GM19395 (cell line): ENCODE measurements around the gene DCDC1.

Experiments used
- ATAC-seq: cut with Tn5 transposase; IDR thresholded peaks from one replicate; pipeline ENCODE4 v1.9.1; 2021; ENCODE audit warnings: mild to moderate bottlenecking, moderate library complexity; ENCODE audit not compliant: unreplicated experiment

Gene DCDC1

DNA sequence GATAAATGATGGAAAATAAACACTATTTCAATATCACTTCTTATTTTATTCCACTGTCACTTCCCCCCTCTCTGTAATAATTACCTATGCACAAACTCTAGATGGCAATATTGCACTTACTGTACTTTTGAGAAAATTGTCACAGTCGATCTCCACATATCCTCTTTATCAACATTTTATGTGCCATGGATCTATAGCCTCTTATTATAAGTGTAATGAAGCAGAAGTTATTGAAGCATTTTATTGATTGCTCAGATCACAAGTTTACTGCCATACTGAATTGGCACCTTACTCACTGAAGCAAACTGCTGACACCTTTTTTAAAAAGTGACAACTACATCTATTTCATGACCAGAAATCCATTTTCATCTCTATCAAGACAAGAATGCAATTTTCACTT lies 133.4 kb downstream of the DCDC1 start:
- no peak for ATAC-seq

DNA sequence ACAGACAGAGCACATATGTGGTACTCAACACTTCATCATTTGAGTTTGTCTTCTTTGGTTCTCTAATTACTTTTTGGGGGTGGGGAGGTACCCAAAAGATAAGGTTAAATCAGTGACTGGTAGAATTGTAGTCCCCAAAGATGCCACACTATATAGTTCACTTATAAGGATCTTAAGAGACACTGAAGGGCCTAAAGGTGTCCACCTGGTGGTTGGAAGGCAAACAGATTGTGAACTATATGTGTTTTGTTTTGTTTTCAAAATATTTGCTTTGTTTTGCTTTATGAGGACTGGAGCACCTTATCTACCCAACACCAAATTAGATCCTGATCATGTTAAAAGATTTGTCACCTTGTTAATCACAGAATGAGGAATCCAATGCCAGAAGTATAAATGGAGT lies 136.1 kb downstream of the DCDC1 start:
- ATAC-seq = no peak

DNA sequence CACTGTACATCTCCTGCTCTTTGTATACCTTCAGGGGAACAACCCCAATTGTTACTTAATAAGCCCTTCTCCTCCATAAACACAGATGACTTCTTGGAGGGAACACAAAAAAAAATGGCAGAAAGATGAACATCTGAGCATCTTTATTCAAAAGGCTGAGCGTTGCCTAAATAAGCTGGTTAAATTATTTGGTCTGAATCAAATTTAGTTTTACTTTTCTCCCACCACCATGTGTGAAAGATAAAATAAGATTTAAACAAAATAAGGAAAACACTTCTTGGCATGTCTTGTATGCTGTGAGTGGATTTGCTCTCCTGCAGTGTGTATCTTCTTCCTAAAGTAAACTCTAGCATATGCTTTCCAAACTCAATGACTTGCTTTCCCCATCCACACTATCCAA lies 137.9 kb downstream of the DCDC1 start:
- no peak for ATAC-seq

DNA sequence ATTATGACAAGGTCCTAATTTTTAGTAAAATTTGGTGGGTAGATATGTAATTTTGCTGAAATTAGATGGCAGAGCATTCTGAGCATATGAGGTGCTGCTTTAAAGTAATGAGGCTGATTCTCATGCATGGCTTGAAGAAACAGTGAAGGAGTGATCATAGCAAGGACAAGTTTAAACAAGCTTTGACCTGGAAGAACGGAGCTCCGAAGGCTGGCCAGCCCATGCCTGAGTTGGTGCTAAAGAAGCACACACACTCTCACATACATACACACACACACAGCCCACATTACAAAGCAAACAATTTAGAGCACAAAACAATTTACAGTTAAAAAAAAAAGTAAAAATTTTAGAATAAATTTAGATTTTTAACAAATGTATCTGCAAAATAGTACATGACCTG lies 150.7 kb downstream of the DCDC1 start:
- ATAC-seq = no peak

DNA sequence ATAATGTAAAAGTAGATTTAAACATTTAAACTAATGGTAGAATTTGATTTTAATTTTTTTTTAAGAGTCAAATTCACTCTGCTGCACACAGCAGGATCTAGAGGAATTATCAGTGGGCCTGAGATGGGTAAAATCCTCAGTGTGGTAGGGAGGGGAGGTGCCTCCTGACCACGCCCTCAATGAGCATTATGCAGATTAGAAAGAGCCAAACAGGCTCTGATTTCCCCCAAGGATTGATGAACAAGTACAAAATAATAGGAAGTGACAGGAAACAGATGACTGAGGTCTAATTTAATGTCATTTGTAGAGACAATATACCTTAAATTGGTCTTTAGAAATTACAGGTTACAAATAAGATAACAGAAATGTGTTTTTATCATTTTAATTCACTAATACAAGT lies 155.2 kb downstream of the DCDC1 start:
- ATAC-seq = no peak

DNA sequence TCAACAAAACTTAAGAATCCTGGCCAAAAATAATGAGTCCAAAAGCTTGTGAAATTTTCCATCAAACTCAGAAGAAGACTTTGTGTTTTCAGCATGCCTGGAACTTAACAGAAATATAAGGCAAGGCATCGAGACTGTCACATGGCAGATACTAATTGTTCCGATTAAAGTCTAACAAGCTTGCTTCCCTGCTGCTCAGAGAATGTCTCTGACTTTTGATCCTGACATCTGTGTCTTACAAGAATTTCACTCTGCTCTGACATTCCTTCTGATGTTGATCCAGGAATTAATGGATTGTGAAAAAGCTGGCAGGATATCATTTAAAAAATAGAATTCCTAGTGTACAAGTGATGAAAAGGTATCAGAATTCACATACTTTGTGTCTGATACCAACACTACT lies 170.2 kb downstream of the DCDC1 start:
- no peak for ATAC-seq

DNA sequence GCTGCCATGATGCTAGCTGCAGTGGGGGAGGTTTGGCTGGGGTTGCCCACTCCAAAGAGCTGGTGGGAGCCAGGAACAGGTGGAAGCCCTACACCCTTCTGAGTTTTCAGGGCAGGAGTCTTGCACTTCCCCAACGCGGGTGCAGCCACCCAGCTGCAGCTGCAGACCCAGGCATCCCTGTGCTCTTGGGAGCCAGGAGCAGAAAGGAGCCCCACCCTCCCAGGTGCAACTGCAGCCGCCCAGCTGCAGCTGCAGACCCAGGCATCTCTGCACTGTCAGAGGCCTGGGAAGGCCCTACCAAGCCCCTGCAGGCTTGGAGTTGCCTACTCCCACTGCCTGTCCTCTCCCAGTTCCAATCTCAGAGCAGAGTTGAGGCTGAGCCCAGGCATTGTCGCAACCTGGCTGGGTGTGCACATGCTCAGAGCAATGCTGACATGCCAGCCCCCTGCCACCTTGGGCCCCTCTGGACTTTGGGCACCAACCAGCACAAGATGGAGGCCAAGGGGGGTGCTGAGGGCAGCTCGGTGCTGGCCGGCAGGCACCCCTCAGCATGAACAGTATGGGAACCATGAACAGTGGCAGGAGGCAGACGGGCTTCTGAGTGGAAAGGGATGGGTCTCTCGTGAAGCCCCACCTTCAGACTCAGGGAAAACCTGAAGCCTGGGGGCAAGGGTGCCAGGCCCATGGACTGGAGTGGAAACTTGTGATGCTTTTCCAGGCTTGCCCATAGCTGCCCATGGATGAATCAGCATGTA lies 195.4 kb downstream of the DCDC1 start:
- ATAC-seq = no peak

DNA sequence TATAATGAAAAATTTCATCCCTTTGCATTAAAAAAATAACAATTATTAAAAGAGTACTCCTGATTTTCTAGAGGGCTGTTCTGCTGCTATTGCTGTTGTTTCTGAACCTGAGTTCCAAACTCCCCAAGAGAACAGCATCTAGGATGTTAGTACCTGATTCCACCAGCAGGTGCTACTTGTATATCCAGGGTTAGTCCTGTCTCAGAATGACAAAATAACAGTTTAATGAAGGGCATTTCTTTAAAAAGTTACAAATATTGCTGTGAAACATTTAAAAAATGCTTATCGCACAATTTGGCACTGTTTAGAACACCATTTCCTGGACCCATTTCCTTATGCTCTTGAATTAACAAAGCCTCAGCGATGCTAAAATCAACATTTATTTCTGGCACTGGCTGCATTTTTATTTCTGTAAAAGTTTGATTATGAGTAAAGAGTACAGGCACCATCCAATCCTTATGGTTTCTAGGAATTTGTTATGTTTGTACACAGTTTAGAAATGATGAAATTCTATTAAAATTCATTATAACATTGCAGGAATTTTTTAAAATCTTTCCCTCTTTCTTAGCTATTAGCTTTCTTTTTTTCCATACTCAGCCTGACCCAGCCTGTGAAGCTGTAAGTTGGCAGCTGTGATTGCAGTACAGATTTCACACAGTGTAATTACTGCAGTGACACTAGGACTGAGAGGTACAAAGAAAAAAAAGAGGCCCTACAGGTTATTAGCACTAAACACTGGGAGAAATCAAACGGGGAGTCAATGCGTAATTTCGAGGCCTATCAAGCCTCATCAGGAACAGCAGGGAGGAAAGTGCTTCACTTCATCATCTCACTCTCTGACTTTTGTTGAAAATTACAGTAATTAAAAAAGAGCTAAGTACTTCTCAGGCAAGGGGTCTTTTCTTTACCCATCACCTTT lies 208.8 kb downstream of the DCDC1 start:
- no peak for ATAC-seq

DNA sequence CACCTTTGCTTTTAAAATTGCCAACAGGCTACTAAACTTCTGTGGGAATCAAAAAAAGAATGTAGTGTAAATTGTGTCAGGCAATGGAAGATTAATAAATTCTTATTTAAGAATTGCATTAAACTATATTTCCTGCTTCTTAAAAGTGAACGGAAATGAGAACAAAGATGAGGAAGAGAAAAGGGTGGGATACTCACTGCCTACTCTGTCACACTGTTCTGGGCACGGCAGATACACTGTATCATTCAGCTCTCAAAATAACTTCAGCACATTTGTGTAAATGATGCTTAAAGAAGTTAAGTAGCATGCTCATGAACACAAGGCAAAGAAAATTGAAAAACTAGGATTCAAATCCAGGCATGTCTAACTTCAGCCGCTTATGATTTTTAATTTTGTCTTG lies 218.7 kb downstream of the DCDC1 start:
- no peak for ATAC-seq

DNA sequence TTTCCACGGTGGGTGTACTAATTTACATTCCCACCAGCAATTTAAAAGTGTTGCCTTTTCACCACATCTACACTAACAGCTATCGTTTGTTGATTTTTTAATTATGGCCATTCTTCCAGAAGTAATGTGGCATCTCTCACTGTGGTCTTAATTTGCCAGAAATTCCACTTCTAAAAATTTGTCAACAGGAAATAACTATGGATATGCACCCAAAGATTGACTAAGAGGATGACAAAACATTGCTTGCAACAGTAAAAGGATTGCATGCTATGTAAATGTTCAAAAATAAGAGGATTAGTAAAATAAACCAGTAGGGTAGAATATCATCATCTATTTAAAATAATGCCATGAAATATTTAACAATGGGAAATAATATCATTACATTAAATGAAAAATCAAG lies 219.5 kb downstream of the DCDC1 start:
- no peak for ATAC-seq

DNA sequence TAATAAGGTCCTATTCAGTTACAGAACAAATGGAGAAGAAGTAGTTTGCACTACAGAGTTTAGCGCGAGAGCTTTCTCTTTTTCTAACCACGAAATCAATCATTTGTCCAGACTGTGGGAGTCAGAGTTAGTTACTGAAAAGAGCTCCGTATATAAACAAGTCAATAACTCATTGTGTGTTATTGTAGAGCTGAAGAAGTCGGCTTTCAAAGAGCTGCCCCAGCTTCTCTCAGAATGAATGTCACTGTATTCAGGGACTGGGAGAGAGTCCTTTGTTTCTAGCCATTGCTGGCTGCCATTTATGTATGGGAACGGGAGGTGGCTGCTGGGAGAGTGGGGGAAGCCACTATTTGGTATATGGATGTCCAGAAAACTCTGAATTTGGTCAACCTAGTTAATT lies 227.8 kb downstream of the DCDC1 start:
- ATAC-seq = no peak

DNA sequence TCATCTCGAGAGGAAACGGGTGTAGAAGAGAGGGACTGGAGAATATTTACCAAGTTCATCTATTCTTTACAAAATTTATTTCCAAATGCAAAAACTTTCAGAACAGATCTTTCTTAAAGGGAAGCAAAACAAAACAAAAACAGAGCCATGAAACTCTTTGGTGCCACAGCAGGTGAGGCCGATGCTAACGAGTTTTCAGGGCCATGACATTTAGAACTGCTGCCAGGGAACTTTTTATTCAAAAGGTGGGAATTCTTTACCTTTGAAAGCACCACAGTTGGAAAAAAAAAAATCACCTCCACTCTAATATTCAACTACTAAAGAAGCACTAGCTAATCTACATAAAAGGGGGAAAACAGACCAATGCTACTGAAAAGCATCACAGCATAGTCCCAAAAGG lies 230.1 kb downstream of the DCDC1 start:
- ATAC-seq = no peak

DNA sequence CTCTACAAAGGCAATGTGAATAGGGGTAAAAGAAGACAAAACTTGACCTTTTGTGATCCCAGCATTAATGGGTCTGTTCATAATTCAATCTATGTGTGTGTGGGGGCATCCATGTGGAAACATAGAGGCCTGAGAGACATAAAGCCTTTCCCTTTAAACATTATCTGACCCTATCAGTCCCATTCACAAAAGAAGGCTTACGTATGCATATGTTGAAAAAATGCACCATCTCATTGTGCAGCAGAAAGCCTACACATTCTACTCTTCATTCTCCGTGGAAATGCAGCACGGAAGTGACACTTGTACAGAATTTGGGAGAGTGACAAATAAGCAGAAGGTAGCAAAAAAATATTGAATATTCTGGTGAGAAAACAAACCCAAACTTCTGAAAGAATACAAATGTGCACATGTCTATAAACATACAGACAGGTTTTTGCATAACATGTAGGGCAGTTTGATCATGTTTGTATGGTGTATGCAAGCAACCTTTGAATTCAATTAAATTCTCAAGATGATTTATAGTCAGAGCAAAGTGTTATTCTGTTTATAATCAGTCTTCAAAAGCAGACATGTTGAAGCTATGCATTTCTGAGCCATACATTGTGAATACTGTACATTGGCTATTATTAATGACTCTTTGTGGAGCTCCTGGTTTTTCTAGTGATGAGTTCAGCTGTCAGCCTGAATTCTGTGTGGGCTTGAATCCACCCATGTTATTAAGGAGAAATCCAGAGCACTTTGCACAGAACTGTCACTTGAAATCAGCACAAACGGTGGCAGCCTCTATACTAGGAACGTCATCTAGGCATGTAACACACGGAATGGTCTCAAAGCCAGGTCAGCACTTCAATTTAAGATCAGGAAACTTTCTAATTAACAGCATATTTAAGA lies 236.8 kb downstream of the DCDC1 start:
- ATAC-seq = no peak

DNA sequence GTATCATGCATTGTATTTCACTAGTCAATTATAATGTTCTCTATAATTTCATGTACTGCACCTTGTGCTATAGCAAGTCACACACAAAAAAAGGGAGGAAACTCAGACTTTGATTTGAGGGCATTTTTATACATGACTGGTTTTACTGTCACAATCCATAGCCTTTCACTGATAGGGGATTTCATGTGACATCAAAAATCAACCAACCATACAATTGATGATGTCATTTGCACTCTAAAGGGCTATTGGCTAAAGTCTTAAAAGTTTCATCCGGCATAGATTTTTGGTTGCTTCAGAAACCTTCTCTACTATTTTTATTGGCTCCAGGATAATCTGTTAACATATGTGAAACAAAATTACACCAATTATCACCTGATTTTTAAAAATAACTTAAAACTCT lies 237.8 kb downstream of the DCDC1 start:
- ATAC-seq = no peak

DNA sequence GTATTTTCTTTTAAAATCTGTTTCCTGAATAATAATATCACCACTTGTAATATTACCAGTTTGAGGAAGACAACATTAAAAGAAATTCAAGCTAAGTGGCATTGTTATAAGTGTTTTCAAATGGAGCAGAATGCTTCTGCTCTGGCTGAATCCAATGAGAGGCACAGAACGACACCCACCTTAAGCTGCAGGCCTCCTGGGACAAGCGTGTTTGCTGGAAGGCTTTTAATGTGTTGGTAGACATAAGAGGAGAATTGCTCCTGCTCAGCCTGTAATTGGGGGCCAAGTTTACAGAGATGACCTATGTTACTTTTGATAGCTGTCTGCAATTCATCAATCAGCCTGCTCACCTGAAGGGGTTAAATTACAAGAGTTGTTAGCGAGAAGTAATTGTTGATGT lies 242.2 kb downstream of the DCDC1 start:
- ATAC-seq = no peak

DNA sequence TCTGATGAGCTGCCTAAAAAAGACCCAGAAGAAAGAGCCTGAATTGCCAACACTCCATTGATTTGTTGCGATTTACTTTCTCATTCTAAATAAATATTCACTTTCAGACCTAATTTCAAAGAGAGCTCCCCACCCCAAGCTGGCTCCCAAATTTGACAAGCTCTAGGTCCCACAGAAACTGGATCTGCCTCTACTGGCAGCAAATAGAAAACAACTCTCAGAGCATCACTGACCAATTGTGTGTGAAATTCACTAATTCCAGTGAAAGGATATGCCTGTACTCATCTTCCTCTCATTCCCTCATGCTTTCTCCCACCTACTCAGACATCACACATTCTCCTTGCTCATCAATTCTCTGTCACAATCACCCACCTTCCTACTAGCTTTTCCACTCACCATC lies 249.1 kb downstream of the DCDC1 start:
- no peak for ATAC-seq

DNA sequence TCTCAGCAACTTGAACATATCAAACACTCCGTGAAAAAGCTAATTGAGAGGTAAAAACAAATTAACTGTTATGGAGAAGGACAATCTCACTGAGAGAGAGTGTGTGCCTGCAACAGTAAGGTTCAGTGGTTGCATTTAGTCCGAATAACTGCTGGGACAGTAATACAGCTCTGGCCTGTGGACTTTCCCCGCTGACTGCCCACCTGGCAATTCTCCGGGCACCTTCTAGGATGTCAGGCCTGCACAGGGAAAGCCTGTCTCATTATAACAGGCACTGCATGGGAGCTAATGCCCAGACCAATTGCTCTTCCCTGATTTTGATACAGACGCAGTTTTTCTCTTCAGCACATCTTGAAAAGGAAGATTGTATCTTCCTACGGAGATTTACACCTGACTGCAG lies 251.0 kb downstream of the DCDC1 start:
- no peak for ATAC-seq

DNA sequence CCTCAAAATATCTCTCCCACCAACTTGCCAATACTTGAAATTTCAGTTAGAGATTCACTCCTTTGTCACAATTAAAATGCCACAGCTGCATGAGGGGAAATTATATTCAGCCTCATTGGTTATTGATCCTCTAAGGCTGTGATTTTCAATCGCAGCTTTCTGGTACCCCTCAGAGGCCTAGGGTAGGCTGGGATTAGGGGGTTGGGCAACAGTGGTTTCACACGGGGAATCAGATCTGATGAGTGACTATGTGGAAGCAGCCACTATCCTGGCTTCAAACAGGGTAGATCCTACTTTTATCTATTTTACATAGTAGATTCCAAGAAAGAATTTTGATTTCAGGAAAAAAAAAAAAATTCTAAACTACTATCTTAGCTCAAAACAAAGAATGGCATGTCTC lies 252.5 kb downstream of the DCDC1 start:
- ATAC-seq = no peak

DNA sequence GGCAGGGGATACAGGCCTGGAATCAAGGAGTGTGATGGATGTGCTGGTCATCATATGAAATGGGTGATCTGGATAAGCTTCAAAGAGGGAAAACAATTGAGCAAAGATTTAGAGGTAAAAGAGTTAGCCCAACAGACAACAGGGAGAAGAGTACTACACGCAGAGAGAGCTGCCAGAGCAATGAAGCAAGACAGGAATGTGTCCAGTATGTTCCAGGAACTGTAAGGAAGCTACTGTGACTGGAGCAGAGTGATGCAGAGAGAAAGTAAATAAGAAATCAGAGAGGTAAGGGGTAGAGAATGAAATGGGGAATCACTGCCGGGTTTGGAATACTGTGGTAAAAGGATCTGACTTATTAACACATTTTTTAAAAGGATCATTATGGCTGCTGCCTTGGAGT lies 255.1 kb downstream of the DCDC1 start:
- no peak for ATAC-seq

DNA sequence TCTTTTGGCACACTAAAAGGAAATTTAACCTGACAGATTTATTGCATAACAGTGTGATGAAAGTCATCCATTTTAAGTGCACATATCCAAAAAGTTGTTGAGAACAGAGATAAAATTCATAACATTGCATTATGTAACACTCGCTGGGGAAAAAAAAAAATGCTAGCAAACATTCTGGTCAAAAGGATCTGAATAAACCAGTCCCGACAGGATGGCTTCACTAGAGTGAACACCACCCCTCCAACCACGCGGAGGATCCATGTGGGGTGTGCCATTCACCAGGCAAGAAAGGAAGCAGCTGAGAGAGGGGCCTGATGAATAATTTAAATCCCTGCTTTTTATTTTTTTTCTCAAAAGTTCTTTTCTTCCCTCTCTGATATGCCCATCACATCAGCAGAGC lies 258.7 kb downstream of the DCDC1 start:
- no peak for ATAC-seq

DNA sequence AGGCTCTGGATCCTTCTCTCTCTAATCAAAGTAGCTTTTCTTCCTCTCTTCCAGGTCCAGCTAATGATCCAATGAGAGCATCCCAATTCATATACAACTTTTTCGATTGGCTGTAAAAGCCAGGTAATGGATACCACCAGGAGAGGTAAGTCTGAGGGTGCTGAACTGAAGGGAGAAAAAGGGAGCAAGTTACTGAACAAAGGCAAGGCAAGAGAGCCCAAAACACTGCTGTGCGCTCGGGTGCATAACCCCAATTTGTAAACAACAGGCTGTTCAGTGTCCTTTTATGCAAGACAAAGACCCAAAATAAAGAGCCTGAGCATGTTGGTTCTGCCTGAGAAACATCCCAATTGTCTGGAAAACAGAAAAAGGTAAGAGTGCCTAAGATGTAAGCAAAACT lies 260.1 kb downstream of the DCDC1 start:
- ATAC-seq = no peak
